ENCODE data around the gene MTMR8.
"Not testable (repeated sequence)": the region's sequence is repeated elsewhere in the genome, so short reads cannot be mapped to it uniquely, and the experiment has no call there.

Gene MTMR8

DNA sequence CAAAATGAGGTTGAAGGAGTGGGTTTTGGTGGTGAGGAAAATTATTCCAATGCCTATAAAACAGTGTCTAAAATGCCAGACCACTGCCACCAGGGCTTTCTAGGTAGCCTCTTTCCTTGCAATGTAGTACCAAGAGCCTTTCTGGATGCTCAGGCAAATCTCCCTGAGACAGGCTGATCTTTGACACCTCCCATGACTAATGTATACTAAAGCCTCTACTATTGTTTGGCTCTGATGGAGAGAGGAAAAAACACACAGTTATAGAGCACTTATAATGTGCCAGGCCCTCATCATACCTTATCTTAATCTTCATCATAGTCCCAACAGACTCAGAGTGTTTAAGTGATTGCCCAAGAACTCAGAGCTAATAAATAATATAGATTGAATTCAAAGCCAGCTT is 5.8 kb downstream of the MTMR8 start:
- no peak overlapping the region for H3K27ac ChIP-seq (ENCODE audit: low read length)
- H4K20me1 ChIP-seq (ENCODE audit: insufficient read depth, low read length): no peaks in the 10 kb centered on the region
- TF ChIP-seq, protein P1, sequence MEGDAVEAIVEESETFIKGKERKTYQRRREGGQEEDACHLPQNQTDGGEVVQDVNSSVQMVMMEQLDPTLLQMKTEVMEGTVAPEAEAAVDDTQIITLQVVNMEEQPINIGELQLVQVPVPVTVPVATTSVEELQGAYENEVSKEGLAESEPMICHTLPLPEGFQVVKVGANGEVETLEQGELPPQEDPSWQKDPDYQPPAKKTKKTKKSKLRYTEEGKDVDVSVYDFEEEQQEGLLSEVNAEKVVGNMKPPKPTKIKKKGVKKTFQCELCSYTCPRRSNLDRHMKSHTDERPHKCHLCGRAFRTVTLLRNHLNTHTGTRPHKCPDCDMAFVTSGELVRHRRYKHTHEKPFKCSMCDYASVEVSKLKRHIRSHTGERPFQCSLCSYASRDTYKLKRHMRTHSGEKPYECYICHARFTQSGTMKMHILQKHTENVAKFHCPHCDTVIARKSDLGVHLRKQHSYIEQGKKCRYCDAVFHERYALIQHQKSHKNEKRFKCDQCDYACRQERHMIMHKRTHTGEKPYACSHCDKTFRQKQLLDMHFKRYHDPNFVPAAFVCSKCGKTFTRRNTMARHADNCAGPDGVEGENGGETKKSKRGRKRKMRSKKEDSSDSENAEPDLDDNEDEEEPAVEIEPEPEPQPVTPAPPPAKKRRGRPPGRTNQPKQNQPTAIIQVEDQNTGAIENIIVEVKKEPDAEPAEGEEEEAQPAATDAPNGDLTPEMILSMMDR (IDR thresholded peaks at IDR 0.05; ENCODE audit: borderline replicate concordance, extremely low read depth, low read length, poor library complexity, severe bottlenecking): no peak
- TF ChIP-seq EZH2 (IDR thresholded peaks at IDR 0.05; ENCODE audit: borderline replicate concordance, low read depth, low read length, severe bottlenecking): no peak
- H3K4me1 ChIP-seq (ENCODE audit: insufficient read depth, low read length): peaks cover 29% of the 10 kb centered on the region
- H3K4me3 ChIP-seq (ENCODE audit: low read depth in 1 of 2, low read length in 2 of 2): no peak overlapping the region
- ATAC-seq (ENCODE audit: insufficient read depth, low read depth): no peak
- no peak overlapping the region for H2AFZ ChIP-seq (ENCODE audit: low read depth, low read length)
- no peak overlapping the region for H3K9ac ChIP-seq (ENCODE audit: low read depth, low read length)
- H3K9me3 ChIP-seq (ENCODE audit: insufficient read depth, low read length, severe bottlenecking): peaks cover 13% of the 10 kb centered on the region
- no peak overlapping the region for H3K4me2 ChIP-seq (ENCODE audit: insufficient read depth, low read length)
- H3K27me3 ChIP-seq (ENCODE audit: insufficient read depth, low read length, poor library complexity): no peaks in the 10 kb centered on the region
- no peak for DNase-seq
- H3K79me2 ChIP-seq (ENCODE audit: insufficient read depth, low read length): peaks cover 88% of the 10 kb centered on the region
- peaks cover 12% of the 10 kb centered on the region; the same call in 1 of the 2 replicates for H3K36me3 ChIP-seq (ENCODE audit: insufficient read depth, low read length)

DNA sequence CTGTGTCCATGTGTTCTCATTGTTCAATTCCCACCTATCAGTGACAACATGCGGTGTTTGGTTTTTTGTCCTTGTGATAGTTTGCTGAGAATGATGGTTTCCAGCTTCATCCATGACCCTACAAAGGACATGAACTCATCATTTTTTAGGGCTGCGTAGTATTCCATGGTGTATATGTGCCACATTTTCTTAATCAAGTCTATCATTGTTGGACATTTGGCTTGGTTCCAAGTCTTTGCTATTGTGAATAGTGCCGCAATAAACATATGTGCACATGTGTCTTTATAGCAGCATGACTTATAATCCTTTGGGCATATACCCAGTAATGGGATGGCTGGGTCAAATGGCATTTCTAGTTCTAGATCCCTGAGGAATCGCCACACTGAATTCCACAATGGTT is 14.5 kb downstream of the MTMR8 start:
- not testable (repeated sequence) for ATAC-seq (ENCODE audit: insufficient read depth, low read depth); H3K27me3 ChIP-seq (ENCODE audit: insufficient read depth, low read length, poor library complexity); DNase-seq; H3K4me3 ChIP-seq (ENCODE audit: low read depth in 1 of 2, low read length in 2 of 2); H3K27ac ChIP-seq (ENCODE audit: low read length); H3K9ac ChIP-seq (ENCODE audit: low read depth, low read length); H2AFZ ChIP-seq (ENCODE audit: low read depth, low read length); H4K20me1 ChIP-seq (ENCODE audit: insufficient read depth, low read length); H3K4me2 ChIP-seq (ENCODE audit: insufficient read depth, low read length)
- Histone ChIP-seq H3K79me2 (ENCODE audit: insufficient read depth, low read length) (peaks cover 36% of the 10 kb centered on the region; the same call in 1 of the 2 replicates), H3K9me3 (ENCODE audit: insufficient read depth, low read length, severe bottlenecking) (peaks cover 23% of the 10 kb centered on the region), H3K4me1 (ENCODE audit: insufficient read depth, low read length) (peaks cover 13% of the 10 kb centered on the region; the same call in 1 of the 2 replicates), H3K36me3 (ENCODE audit: insufficient read depth, low read length) (peaks cover 33% of the 10 kb centered on the region; the same call in 1 of the 2 replicates)

DNA sequence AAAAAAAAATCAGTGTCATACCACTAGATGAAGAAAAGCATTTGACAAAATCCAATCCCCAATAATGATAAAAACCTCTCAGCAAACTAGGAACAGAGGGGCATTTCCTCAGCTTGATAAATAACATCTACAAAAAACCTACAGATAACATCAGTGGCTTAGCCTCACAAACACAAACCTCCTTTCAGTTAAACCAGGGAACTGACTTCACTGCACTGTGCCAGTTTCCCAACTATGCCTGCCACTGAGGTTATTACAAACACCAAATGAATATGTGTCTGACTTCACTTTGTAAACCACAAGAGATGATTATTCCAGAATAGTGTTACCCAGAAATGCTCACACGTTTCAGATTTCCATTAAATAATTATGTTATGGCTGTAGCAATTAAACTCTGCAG is 15.3 kb downstream of the MTMR8 start:
- Histone ChIP-seq H3K36me3 (ENCODE audit: insufficient read depth, low read length) (peaks cover 29% of the 10 kb centered on the region; the same call in 1 of the 2 replicates), H3K79me2 (ENCODE audit: insufficient read depth, low read length) (peaks cover 30% of the 10 kb centered on the region; the same call in 1 of the 2 replicates), H2AFZ (ENCODE audit: low read depth, low read length) (no peak overlapping the region), H3K27ac (ENCODE audit: low read length) (no peak overlapping the region; the same call in 1 of the 2 replicates), H3K4me1 (ENCODE audit: insufficient read depth, low read length) (peaks cover 13% of the 10 kb centered on the region; the same call in 1 of the 2 replicates), H3K4me3 (ENCODE audit: low read depth in 1 of 2, low read length in 2 of 2) (no peak overlapping the region), H3K4me2 (ENCODE audit: insufficient read depth, low read length) (no peak overlapping the region), H3K9ac (ENCODE audit: low read depth, low read length) (no peak overlapping the region), H4K20me1 (ENCODE audit: insufficient read depth, low read length) (no peaks in the 10 kb centered on the region), H3K9me3 (ENCODE audit: insufficient read depth, low read length, severe bottlenecking) (peaks cover 17% of the 10 kb centered on the region), H3K27me3 (ENCODE audit: insufficient read depth, low read length, poor library complexity) (no peaks in the 10 kb centered on the region)
- TF ChIP-seq, protein P1 (IDR thresholded peaks at IDR 0.05; ENCODE audit: borderline replicate concordance, extremely low read depth, low read length, poor library complexity, severe bottlenecking): no peak
- TF ChIP-seq EZH2 (IDR thresholded peaks at IDR 0.05; ENCODE audit: borderline replicate concordance, low read depth, low read length, severe bottlenecking): no peak
- ATAC-seq (ENCODE audit: insufficient read depth, low read depth): peak; percentile 85
- peak; percentile 22 for DNase-seq

DNA sequence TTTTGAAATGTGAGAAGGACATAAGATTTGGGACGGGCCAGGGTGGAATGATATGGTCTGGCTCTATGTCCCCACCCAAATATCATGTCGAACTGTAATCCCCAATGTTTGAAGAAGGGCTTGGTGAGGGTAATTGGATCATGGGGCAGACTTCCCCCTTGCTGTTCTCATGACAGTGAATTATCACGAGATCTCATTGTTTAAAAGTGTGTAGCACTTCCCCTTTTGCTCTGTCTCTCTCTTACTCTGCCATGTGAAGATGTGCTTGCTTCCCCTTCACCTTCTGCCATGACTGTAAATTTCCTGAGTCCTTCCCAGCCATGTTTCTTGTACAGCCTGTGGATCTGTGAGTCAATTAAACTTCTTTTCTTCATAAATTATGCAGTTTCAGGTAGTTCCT is 17.5 kb downstream of the MTMR8 start:
- H3K4me3 ChIP-seq (ENCODE audit: low read depth in 1 of 2, low read length in 2 of 2): no peak overlapping the region
- peaks cover 11% of the 10 kb centered on the region; the same call in 1 of the 2 replicates for H3K36me3 ChIP-seq (ENCODE audit: insufficient read depth, low read length)
- TF ChIP-seq, protein P1 (IDR thresholded peaks at IDR 0.05; ENCODE audit: borderline replicate concordance, extremely low read depth, low read length, poor library complexity, severe bottlenecking): no peak
- TF ChIP-seq EZH2 (IDR thresholded peaks at IDR 0.05; ENCODE audit: borderline replicate concordance, low read depth, low read length, severe bottlenecking): no peak
- no peaks in the 10 kb centered on the region for H4K20me1 ChIP-seq (ENCODE audit: insufficient read depth, low read length)
- DNase-seq: no peak
- peaks cover 8% of the 10 kb centered on the region for H3K9me3 ChIP-seq (ENCODE audit: insufficient read depth, low read length, severe bottlenecking)
- ATAC-seq (ENCODE audit: insufficient read depth, low read depth): no peak
- no peak overlapping the region for H3K4me2 ChIP-seq (ENCODE audit: insufficient read depth, low read length)
- no peak overlapping the region for H3K27ac ChIP-seq (ENCODE audit: low read length)
- no peaks in the 10 kb centered on the region for H3K27me3 ChIP-seq (ENCODE audit: insufficient read depth, low read length, poor library complexity)
- H3K4me1 ChIP-seq (ENCODE audit: insufficient read depth, low read length): peaks cover 25% of the 10 kb centered on the region
- no peak overlapping the region for H2AFZ ChIP-seq (ENCODE audit: low read depth, low read length)
- no peak overlapping the region for H3K9ac ChIP-seq (ENCODE audit: low read depth, low read length)
- H3K79me2 ChIP-seq (ENCODE audit: insufficient read depth, low read length): peaks cover 22% of the 10 kb centered on the region; the same call in 1 of the 2 replicates
